ENCODE measurements around the gene SAPCD1. TPM values are rescaled to one million over a fixed set of nuclear protein-coding genes. Genes with fewer than 3 reads are reported as not detected.

SAPCD1 gene
- total and polyA plus RNA-seq, 2 donors from 2014 or later: 6.5 to 6.8 TPM

- Histone ChIP-seq H3K9ac (ENCODE audit: low read length in 3 of 3) (peak within 1 kb of the TSS in 1 of 3 donors; percentile 48), H3K4me3 (ENCODE audit: low read length in 3 of 3) (peak within 1 kb of the TSS in 1 of 3 donors; percentile 31), H3K9me3 (ENCODE audit: control insufficient read depth in 2 of 3, insufficient read depth in 1 of 3, low read length in 3 of 3) (no peaks in the 10 kb centered on the region), H3K4me1 (ENCODE audit: control insufficient read depth in 2 of 3, insufficient read depth in 2 of 3, low read depth in 1 of 3, low read length in 3 of 3) (peaks cover 0 to 19% (median 0%) of the 10 kb centered on the region in 3 donors), H3K36me3 (ENCODE audit: control insufficient read depth in 2 of 3, insufficient read depth in 3 of 3, low read length in 3 of 3) (peaks cover 0 to 7% (median 3%) of the 10 kb centered on the region in 3 donors), H3K27me3 (ENCODE audit: control insufficient read depth, insufficient read depth, low read length) (no peaks in the 10 kb centered on the region), H3K27ac (ENCODE audit: low read depth in 2 of 2, low read length in 2 of 2) (peak within 1 kb of the TSS; percentile 77 to 92)
- intact Hi-C loops (cut with DNase I): no loop called here
- DNase-seq: peak; percentile 93 to 96 (median 95)
- FAIRE-seq: peak; percentile 42
- no peak for TF ChIP-seq CTCF (IDR thresholded peaks at IDR 0.05; ENCODE audit: borderline replicate concordance, extremely low read depth, insufficient read depth)
Observed at GRCh38 chr6:31776989-31777666, 14.7 kb downstream of the SAPCD1 start, which contains the start of gene VWA7. Gene VWA7, minus strand, starts transcription at chr6:31777328. Its CDS starts 549 bp downstream, at chr6:31776779.

DNA sequence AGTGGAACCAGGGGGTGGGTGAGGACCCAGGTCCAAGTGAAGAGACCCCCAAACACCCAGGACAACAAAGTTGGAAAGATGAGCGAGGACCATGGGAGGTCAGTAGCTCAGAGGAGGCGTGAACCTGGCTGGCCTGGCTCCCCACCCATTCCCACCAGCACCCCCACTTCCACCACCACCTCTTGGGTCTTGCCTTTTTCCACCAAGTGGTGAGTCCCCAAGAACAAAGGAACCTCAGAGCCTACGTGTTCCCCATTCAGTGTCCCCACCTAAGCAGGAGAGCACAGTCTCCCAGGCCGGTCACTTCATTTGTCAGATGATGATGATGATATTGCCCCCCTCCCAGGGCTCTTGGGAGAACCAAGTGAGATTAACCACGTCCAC is 15.2 kb downstream of the SAPCD1 start:
- no peak for DNase-seq
- H3K4me3 ChIP-seq (ENCODE audit: low read length in 3 of 3): peak overlapping the region in 1 of 3 donors; percentile 6
- H3K9me3 ChIP-seq (ENCODE audit: control insufficient read depth in 2 of 3, insufficient read depth in 1 of 3, low read length in 3 of 3): no peaks in the 10 kb centered on the region
- H3K27me3 ChIP-seq (ENCODE audit: control insufficient read depth, insufficient read depth, low read length): no peaks in the 10 kb centered on the region
- intact Hi-C loops (cut with DNase I): no loop called here
- peak overlapping the region in 1 of 3 donors; percentile 48 for H3K9ac ChIP-seq (ENCODE audit: low read length in 3 of 3)
- peaks cover 0 to 19% (median 0%) of the 10 kb centered on the region in 3 donors for H3K4me1 ChIP-seq (ENCODE audit: control insufficient read depth in 2 of 3, insufficient read depth in 2 of 3, low read depth in 1 of 3, low read length in 3 of 3)
- no peak for TF ChIP-seq CTCF (IDR thresholded peaks at IDR 0.05; ENCODE audit: borderline replicate concordance, extremely low read depth, insufficient read depth)
- peak overlapping the region; percentile 77 to 92 for H3K27ac ChIP-seq (ENCODE audit: low read depth in 2 of 2, low read length in 2 of 2)
- FAIRE-seq: no peak
- peaks cover 0 to 9% (median 8%) of the 10 kb centered on the region in 3 donors for H3K36me3 ChIP-seq (ENCODE audit: control insufficient read depth in 2 of 3, insufficient read depth in 3 of 3, low read length in 3 of 3)

GRCh38 chr6:31778193-31778592 is 15.7 kb downstream of the SAPCD1 start:
- peaks cover 0 to 12% (median 9%) of the 10 kb centered on the region in 3 donors for H3K36me3 ChIP-seq (ENCODE audit: control insufficient read depth in 2 of 3, insufficient read depth in 3 of 3, low read length in 3 of 3)
- no peaks in the 10 kb centered on the region for H3K27me3 ChIP-seq (ENCODE audit: control insufficient read depth, insufficient read depth, low read length)
- H3K27ac ChIP-seq (ENCODE audit: low read depth in 2 of 2, low read length in 2 of 2): peak overlapping the region; percentile 77 to 92
- no peaks in the 10 kb centered on the region for H3K9me3 ChIP-seq (ENCODE audit: control insufficient read depth in 2 of 3, insufficient read depth in 1 of 3, low read length in 3 of 3)
- H3K9ac ChIP-seq (ENCODE audit: low read length in 3 of 3): no peak overlapping the region
- no peak for TF ChIP-seq CTCF (IDR thresholded peaks at IDR 0.05; ENCODE audit: borderline replicate concordance, extremely low read depth, insufficient read depth)
- H3K4me3 ChIP-seq (ENCODE audit: low read length in 3 of 3): no peak overlapping the region
- FAIRE-seq: no peak
- intact Hi-C loops (cut with DNase I): no loop called here
- DNase-seq: no peak
- peaks cover 0 to 17% (median 0%) of the 10 kb centered on the region in 3 donors for H3K4me1 ChIP-seq (ENCODE audit: control insufficient read depth in 2 of 3, insufficient read depth in 2 of 3, low read depth in 1 of 3, low read length in 3 of 3)
